GM23248 (cell line): Measurements from ENCODE around the gene CACNA2D1.

Experiments
- EZH2 ChIP-seq: fragments of 200-600 bp; sonication (generic); IDR thresholded peaks from 2 replicates; pipeline ENCODE4 v1.6.1; 2018; ENCODE audit warnings: antibody characterized with exemption, mild to moderate bottlenecking; ENCODE audit not compliant: insufficient read depth, poor library complexity, severe bottlenecking
- EZH2phosphoT487 ChIP-seq: fragments of 200-600 bp; sonication (generic); IDR thresholded peaks from 2 replicates; pipeline ENCODE4 v1.6.1; 2018; ENCODE audit warnings: antibody characterized with exemption, moderate library complexity, mild to moderate bottlenecking, low read depth; ENCODE audit not compliant: insufficient read depth

DNA sequence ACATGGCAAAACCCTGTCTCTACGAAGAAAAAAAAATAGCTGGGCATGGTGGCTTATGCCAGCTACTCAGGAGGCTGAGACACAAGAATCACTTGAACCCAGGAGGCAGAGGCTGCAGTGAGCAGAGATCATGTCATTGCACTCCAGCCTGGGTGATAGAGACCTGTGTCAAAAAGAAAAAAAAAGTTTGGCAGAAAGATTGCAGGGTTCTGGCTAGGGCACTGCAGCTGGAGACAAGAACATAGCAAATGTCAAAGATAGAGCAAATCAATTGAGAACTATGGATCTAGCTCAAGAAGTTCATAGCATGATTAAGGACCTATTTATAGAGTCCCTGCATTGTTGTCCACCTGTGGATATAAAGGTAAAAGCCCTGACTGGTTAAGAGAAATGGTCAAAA lies 79.5 kb downstream of the CACNA2D1 start:
- TF ChIP-seq EZH2, result no peak
- no peak for TF ChIP-seq EZH2phosphoT487
